ENCODE results near the gene GNB3. TPM values are rescaled to one million over a fixed set of nuclear protein-coding genes. Genes with fewer than 3 reads are reported as not detected.

Gene GNB3
- total RNA-seq: not detected

DNA sequence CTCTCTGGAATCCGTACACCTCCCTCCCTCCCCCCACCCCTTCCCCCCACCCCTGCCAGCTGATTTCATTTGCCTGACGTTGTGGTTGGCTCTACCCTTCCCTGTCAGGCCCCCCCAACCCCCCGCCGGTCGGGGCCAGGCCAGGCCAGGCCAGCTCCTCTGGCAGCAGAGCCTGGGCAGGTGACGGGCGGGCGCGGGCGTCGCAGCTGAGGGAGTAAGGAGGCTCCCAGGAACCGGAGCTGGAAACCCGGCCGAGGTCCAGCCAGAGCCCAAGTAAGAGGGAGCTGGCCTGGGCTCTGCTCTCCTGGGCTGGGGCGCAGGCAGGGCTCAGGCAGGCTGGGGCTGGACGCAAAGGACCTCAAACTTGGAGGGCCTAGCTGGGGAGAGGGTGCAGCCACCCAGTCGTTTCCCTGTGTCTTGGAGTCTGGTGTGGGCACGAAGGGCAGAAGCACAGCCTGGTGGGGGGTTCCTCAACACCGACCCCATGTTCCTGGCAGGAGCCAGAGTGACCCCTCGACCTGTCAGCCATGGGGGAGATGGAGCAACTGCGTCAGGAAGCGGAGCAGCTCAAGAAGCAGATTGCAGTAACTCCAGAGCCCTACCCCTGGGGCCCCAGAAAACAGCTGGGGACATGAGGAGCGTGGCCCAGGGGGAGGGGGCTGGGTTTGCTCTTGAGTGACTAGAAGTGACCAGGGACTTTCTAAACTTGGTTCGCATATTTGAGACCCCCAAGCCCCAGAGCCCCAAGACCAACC, at the start of gene GNB3:
GNB3 (plus strand) TSS at position 165 of the 755 bp plus-strand sequence; CDS start at position 528, 363 bp downstream.
- Mint-ChIP-seq H3K36me3 (no peaks in the 10 kb centered on the region), H3K4me1 (ENCODE audit: low read depth in 2 of 2) (no peaks in the 10 kb centered on the region), H3K9me3 (no peaks in the 10 kb centered on the region), H3K27ac (no peak within 1 kb of the TSS), H3K27me3 (no peaks in the 10 kb centered on the region), H3K4me3 (no peak within 1 kb of the TSS)
- ATAC-seq (no peak), DNase-seq (ENCODE audit: low spot score) (no peak)

DNA sequence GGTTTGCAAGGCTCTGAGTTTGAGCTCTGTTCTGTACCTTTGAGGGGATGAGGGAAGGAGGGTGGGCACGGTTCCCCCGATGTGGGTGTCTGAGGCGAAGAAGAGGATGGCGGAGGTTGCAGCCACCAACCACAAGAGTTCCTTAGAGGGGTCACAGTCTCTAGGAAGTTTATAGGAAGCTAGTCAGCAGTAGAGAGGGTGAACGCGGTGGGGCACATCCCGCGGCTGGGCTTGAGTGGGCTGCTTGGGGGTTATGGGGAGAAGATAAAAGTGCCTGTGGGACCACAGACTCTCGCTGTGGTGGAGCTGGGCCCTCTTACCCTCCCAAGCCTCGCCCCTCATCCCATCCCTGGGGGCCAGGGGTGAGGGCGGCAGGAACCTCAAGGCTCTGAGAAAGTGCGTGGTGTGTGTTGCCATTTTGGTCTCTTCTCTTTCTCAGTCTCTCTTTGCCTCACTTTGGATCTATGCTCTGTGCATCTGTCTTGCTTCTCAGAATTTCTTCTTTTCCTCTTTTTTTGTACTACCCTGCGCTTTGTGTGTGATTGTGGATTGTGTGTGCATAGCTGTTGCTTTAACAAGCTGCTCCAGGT, 48.7 kb upstream of the GNB3 start:
- H3K27me3 Mint-ChIP-seq: peaks cover 35 to 55% of the 10 kb centered on the region in 2 donors
- DNase-seq (ENCODE audit: low spot score): no peak
- peak overlapping the region; percentile 28 for H3K4me3 Mint-ChIP-seq
- H3K36me3 Mint-ChIP-seq: no peaks in the 10 kb centered on the region
- H3K27ac Mint-ChIP-seq: peak overlapping the region; percentile 14 to 30
- ATAC-seq: no peak
- no peaks in the 10 kb centered on the region for H3K9me3 Mint-ChIP-seq
- peaks cover 17% of the 10 kb centered on the region in 2 donors for H3K4me1 Mint-ChIP-seq (ENCODE audit: low read depth in 2 of 2)

DNA sequence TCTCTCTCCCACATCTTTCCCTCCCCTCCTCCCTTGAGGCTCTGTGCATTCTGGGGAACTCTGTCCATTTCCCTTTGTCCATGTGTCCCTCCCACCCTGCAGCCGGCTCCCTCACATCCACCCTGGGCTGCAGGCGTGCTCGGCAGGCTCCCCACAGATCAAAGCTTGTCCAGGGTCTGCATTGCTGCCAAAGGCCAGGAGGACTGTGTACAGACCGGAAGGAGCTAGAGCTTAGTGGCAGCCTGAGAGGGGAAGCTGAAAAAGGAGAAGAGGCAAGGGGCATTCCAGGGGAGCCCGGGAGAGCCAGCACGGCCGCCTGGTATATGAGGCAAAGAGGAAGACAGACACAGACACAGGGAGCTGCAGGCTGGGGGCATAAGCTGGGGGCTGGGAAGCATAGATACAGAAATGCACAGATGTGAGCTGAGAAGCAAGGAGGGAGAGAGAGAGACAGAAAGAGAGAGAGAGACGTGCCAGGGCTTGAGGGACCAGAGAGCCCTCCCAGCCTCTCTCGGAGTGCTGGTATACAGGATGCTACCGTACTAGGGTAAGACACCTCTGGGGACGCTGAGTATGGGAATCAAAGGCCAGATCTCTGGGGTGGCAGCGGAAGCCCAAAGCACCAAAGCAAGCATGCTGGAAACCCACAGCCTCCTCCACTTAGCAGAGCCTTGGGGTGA, 48.1 kb upstream of the GNB3 start:
- Mint-ChIP-seq H3K4me1 (ENCODE audit: low read depth in 2 of 2) (peaks cover 17% of the 10 kb centered on the region in 2 donors), H3K27me3 (peaks cover 35 to 55% of the 10 kb centered on the region in 2 donors)

DNA sequence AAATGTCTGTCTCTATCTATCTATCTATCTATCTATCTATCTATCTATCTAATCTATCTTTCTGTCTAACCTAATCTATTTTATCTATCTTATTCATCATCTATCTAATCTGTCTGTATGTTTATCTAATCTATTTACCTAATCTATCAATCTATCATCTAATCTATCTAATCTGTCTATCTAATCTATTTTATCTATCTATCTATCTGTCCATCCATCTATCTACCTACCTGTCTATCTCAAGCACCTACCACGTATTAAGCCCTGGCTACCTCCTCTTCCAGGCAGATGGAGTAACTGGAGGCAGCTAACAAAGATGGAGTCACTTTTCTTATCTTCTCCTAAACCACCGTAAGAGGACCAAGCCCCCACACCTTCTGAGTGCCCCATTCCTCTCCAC, 45.6 kb upstream of the GNB3 start:
- ATAC-seq (no peak), DNase-seq (ENCODE audit: low spot score) (no peak)
- peaks cover 32 to 44% of the 10 kb centered on the region in 2 donors for H3K27me3 Mint-ChIP-seq
- no peaks in the 10 kb centered on the region for H3K9me3 Mint-ChIP-seq
- H3K4me1 Mint-ChIP-seq (ENCODE audit: low read depth in 2 of 2): peaks cover 9 to 17% of the 10 kb centered on the region in 2 donors
- H3K36me3 Mint-ChIP-seq: no peaks in the 10 kb centered on the region
- H3K27ac Mint-ChIP-seq: peak overlapping the region in 1 of 2 donors; percentile 58
- H3K4me3 Mint-ChIP-seq: no peak overlapping the region

More for the DNA sequence above, 48.1 kb upstream of the GNB3 start:
- H3K4me3 Mint-ChIP-seq: peak overlapping the region; percentile 28
- no peak for DNase-seq (ENCODE audit: low spot score)
- H3K9me3 Mint-ChIP-seq: no peaks in the 10 kb centered on the region
- peak overlapping the region; percentile 14 to 30 for H3K27ac Mint-ChIP-seq
- H3K36me3 Mint-ChIP-seq: no peaks in the 10 kb centered on the region
- ATAC-seq: peak; percentile 32 to 61

DNA sequence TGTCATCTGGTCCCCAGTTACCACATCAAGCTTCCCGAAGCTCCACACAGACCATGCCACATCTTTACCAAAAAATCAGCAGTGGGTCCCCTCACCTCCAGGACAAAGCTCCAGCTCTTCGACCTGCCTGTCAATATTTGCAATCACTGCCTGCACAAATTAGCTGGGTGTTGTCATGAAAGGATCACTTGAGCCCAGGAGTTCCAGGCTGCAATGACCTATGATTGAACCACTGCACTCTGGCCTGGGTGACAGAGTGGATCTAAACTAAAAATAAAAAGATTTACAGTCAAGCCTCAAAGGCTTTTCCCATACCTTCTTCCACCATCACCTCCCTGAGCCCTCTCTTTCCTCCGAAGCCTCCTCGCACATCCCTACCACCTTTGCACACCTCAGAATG, 44.1 kb upstream of the GNB3 start:
- H3K9me3 Mint-ChIP-seq: no peaks in the 10 kb centered on the region
- H3K4me1 Mint-ChIP-seq (ENCODE audit: low read depth in 2 of 2): peaks cover 9 to 17% of the 10 kb centered on the region in 2 donors
- peaks cover 32 to 43% of the 10 kb centered on the region in 2 donors for H3K27me3 Mint-ChIP-seq
- no peak overlapping the region for H3K4me3 Mint-ChIP-seq
- DNase-seq (ENCODE audit: low spot score) (no peak), ATAC-seq (no peak)
- H3K36me3 Mint-ChIP-seq: no peaks in the 10 kb centered on the region
- H3K27ac Mint-ChIP-seq: peak overlapping the region in 1 of 2 donors; percentile 24

DNA sequence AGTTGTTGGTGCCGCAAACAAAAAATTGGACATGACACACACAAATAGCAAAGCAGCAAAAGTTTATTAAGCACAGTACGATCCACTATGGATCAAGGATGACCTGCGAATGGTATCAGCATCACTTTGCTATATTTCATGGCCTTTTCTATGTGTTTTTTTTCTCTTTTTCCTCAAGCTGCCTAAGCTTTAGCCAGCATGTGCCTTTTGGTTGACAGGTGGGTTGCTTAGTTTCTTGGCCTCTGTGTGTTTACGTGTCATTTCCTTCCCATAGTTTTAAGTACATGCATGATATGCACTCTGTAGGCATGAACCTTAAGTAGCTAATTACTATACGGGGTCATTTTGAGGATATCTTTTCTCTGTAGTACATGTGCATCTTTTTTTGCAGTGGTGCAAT, 41.6 kb upstream of the GNB3 start:
- H3K9me3 Mint-ChIP-seq: no peaks in the 10 kb centered on the region
- H3K27me3 Mint-ChIP-seq: peaks cover 15 to 20% of the 10 kb centered on the region in 2 donors
- H3K4me1 Mint-ChIP-seq (ENCODE audit: low read depth in 2 of 2): no peaks in the 10 kb centered on the region
- no peak overlapping the region for H3K27ac Mint-ChIP-seq
- ATAC-seq (no peak), DNase-seq (ENCODE audit: low spot score) (no peak)
- no peak overlapping the region for H3K4me3 Mint-ChIP-seq
- H3K36me3 Mint-ChIP-seq: no peaks in the 10 kb centered on the region

DNA sequence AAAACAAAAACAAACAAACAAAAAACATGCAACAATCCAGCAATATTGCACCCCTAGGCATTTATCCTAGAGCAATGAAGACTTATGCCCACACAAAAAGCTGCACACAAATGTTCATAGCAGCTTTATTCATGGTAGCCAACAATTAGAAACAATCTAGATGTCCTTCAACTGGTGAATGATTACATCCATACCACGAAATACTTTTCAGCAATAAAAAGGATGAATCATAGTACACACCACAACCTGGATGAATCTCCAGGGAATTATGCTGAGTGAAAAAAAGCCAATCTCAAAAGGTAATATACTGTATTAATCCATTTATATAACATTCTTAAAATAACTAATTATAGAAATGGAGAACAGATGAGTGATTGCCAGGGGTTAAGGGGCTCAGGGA, 33.6 kb upstream of the GNB3 start:
- Mint-ChIP-seq H3K27ac (no peak overlapping the region), H3K4me3 (no peak overlapping the region), H3K4me1 (ENCODE audit: low read depth in 2 of 2) (no peaks in the 10 kb centered on the region), H3K36me3 (no peaks in the 10 kb centered on the region), H3K27me3 (peaks cover 5 to 11% of the 10 kb centered on the region in 2 donors), H3K9me3 (no peaks in the 10 kb centered on the region)
- ATAC-seq (no peak), DNase-seq (ENCODE audit: low spot score) (no peak)

DNA sequence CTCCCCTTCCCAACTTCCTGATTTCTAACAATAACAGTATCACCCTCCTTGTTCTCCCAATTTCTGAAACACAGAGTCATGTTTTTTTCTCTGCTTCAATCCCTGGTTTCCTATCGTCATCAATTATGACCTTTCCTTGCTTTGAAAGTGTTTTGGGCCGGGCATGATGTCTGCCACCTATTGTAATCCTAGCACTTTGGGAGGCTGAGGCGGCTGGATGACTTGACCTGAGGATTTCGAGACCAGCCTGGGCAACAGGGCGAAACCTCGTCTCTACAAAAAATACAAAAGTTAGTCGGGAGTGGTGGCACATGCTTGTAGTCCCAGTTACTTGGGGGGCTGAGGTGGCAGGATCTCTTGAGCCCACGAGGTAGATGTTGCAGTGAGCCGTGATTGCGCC, 31.7 kb upstream of the GNB3 start:
- Mint-ChIP-seq H3K27me3 (peaks cover 13 to 16% of the 10 kb centered on the region in 2 donors), H3K9me3 (no peaks in the 10 kb centered on the region), H3K4me1 (ENCODE audit: low read depth in 2 of 2) (no peaks in the 10 kb centered on the region), H3K36me3 (no peaks in the 10 kb centered on the region), H3K27ac (no peak overlapping the region), H3K4me3 (no peak overlapping the region)
- no peak for ATAC-seq
- DNase-seq (ENCODE audit: low spot score): no peak

DNA sequence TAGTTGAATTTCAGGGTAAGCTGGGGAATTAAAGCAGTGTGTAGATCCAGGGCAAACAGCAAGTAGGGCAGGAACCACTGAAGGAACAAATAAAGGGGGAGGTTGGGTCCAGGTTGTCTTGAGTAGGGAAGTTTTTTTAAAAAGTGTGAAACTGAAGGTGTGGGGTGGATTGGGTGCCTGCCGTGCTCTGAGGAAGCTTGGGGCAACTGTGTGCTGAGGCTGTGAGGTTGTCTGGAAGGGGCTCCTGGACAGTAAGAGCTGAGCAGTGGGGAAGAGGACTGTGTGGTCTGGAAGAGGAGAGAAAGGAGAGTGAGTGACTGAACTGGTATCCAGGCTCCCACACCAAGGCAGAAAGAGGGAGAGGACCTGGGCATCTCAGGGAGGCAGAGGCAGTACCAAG, 30.0 kb upstream of the GNB3 start:
- ATAC-seq (no peak), DNase-seq (ENCODE audit: low spot score) (no peak)
- Mint-ChIP-seq H3K27ac (no peak overlapping the region), H3K4me1 (ENCODE audit: low read depth in 2 of 2) (no peaks in the 10 kb centered on the region), H3K27me3 (peaks cover 13 to 18% of the 10 kb centered on the region in 2 donors), H3K36me3 (no peaks in the 10 kb centered on the region), H3K9me3 (no peaks in the 10 kb centered on the region), H3K4me3 (no peak overlapping the region)

DNA sequence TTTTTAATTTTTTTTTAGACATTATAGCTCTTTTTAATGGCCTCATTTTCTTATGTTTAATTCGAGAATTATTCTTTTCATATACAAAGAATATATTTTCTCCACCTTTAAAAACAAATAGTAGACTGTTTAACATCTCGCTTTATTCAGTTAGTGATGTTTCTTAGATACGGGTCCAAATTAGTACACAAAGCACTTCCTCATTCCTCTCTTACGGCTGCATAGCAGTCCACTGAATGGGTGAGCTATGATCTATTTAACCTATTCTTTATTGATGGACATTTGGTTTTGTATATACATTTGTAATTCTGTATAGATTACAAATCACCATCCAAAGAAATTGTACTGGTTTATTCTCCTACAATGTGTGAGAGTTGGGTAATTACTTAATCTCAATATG, 27.4 kb upstream of the GNB3 start:
- H3K27ac Mint-ChIP-seq: no peak overlapping the region
- H3K36me3 Mint-ChIP-seq: no peaks in the 10 kb centered on the region
- no peaks in the 10 kb centered on the region for H3K4me1 Mint-ChIP-seq (ENCODE audit: low read depth in 2 of 2)
- no peaks in the 10 kb centered on the region for H3K9me3 Mint-ChIP-seq
- DNase-seq (ENCODE audit: low spot score) (no peak), ATAC-seq (no peak)
- peaks cover 18 to 19% of the 10 kb centered on the region in 2 donors for H3K27me3 Mint-ChIP-seq
- H3K4me3 Mint-ChIP-seq: no peak overlapping the region

DNA sequence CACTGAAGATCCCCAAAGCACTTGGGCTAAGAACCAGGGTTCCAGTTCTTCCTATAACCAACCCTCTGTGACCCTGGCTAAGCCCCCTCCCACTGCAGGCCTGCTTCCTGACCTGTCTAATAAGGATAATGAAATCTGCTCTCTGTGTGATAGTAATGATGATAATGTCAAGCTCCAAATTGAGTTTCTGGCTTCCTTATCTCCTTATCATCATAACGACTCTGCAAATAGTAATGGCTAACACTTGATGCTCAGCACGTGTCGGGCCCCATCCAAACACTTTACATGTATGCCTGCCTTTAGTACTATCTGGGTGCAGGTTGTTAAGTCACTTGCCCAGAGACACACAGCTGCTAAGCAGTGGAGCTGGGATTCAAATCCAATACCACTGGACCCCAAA, 24.1 kb upstream of the GNB3 start:
- Mint-ChIP-seq H3K4me3 (no peak overlapping the region), H3K36me3 (no peaks in the 10 kb centered on the region), H3K9me3 (no peaks in the 10 kb centered on the region), H3K4me1 (ENCODE audit: low read depth in 2 of 2) (peaks cover 0 to 3% of the 10 kb centered on the region in 2 donors), H3K27ac (no peak overlapping the region), H3K27me3 (peaks cover 17 to 22% of the 10 kb centered on the region in 2 donors)
- ATAC-seq: no peak
- no peak for DNase-seq (ENCODE audit: low spot score)

DNA sequence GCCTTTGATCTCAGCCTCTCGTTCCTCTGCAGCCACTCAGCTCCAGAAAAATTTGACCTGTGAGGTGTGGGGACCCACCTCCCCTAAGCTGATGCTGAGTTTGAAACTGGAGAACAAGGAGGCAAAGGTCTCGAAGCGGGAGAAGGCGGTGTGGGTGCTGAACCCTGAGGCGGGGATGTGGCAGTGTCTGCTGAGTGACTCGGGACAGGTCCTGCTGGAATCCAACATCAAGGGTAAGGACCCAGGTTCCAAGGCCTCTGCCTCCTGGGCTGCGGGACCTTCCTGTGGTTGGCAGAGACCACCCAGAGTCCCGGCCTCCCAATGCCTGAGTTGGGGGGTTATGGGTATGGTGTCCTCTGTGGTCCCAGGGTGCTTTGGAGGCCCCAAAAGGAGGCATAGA, 23.6 kb upstream of the GNB3 start:
- ATAC-seq (no peak), DNase-seq (ENCODE audit: low spot score) (no peak)
- Mint-ChIP-seq H3K36me3 (no peaks in the 10 kb centered on the region), H3K9me3 (no peaks in the 10 kb centered on the region), H3K4me3 (no peak overlapping the region), H3K4me1 (ENCODE audit: low read depth in 2 of 2) (peaks cover 0 to 6% of the 10 kb centered on the region in 2 donors), H3K27me3 (peaks cover 20 to 23% of the 10 kb centered on the region in 2 donors), H3K27ac (no peak overlapping the region)

DNA sequence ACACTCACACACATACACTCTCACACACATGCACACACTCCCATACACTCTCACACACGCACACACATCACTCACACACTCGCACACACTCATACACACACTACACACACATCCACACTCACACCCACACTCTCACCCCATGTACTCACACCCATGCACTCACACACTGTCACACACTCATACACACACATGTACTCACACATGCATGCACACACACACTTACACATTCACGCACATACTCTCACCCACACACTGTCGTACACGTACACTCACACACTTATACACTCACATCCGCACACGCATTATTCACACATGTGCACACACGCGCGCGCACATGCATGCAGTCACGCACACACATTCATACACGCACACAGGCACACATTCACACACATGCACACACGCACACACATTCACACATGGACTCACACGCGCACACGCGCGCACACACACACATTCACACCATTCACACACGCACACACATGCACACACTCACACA, 23.0 kb upstream of the GNB3 start:
- Mint-ChIP-seq H3K27me3 (peaks cover 22 to 30% of the 10 kb centered on the region in 2 donors), H3K9me3 (no peaks in the 10 kb centered on the region), H3K36me3 (no peaks in the 10 kb centered on the region), H3K4me1 (ENCODE audit: low read depth in 2 of 2) (peaks cover 0 to 7% of the 10 kb centered on the region in 2 donors), H3K4me3 (no peak overlapping the region), H3K27ac (no peak overlapping the region)
- DNase-seq (ENCODE audit: low spot score) (no peak), ATAC-seq (no peak)

DNA sequence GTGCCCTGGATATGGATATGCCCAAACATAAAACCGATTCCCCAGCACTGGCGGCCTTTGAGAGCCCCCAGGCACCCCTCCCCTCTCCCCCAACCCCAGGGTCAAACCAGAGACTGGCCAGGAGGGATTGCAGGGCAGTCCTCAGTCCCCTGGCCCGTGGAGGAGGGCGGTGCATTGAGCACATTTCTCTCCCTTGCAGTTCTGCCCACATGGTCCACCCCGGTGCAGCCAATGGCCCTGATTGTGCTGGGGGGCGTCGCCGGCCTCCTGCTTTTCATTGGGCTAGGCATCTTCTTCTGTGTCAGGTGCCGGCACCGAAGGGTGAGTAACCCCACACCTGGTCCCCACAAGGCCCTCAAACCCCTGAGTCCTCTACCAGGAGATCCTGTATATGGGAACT, 22.5 kb upstream of the GNB3 start:
- Mint-ChIP-seq H3K4me1 (ENCODE audit: low read depth in 2 of 2) (peaks cover 0 to 11% of the 10 kb centered on the region in 2 donors), H3K36me3 (no peaks in the 10 kb centered on the region), H3K27me3 (peaks cover 27 to 33% of the 10 kb centered on the region in 2 donors), H3K4me3 (no peak overlapping the region), H3K9me3 (no peaks in the 10 kb centered on the region), H3K27ac (no peak overlapping the region)
- no peak for ATAC-seq
- no peak for DNase-seq (ENCODE audit: low spot score)
